HG02840 (cell line): ENCODE data around the gene TANC2.

Experiments used
- ATAC-seq: cut with Tn5 transposase; IDR thresholded peaks from one replicate; pipeline ENCODE4 v1.9.1; 2021; ENCODE audit warnings: mild to moderate bottlenecking, moderate library complexity, moderate number of reproducible peaks; ENCODE audit not compliant: unreplicated experiment, low FRiP score

TANC2 gene

GRCh38 chr17:62998665-62999393, 32.8 kb downstream of the TANC2 start:
- ATAC-seq, result no peak

- no peak for ATAC-seq
Observed at GRCh38 chr17:62999736-63000135, 33.7 kb downstream of the TANC2 start.

- no peak for ATAC-seq
Observed at GRCh38 chr17:63001689-63002394, 35.8 kb downstream of the TANC2 start.

- ATAC-seq, result no peak
Observed at GRCh38 chr17:63002625-63003024, 36.6 kb downstream of the TANC2 start.

GRCh38 chr17:63015824-63016223, 49.8 kb downstream of the TANC2 start:
- no peak for ATAC-seq
